Measurements from ENCODE around the gene TEDC2. TPM values are rescaled to one million over a fixed set of nuclear protein-coding genes. Genes with fewer than 3 reads are reported as not detected.

TEDC2 gene
- total and polyA plus RNA-seq, 2 of the 8 experiments (the other 6 are each of a cell fraction or from before 2014, with no cell fraction given) = 54.6 to 55.6 TPM

DNA sequence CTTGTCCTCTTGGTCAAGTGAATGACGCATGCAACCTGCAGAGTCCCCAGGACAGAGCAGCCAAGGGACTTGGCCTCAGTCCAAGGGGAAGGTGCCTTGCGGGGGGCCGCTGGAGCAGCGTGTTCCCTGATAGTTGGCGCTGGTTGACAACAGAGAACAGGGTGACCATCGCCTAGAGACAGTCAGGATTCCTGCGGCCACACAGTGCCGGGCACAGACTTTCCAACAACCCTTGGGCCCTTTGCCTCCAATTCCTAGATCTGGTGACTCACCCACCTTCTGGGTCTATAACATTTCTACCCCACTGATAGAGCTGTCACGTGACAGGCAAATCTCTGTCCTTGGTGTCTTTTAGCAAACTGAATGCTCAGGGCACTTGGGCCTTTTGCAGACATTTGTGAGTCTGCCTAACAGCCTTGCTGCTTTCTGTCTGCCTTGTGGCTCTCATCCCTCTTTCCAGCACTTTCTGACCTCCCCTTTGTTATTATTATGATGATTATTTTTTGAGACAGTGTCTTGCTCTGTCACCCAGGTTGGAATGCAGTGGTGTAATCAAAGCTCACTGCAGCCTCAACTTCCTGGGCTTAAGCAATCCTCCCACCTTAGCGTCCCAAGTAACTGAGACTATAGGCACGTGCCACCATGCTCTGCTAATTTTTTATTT is 11.9 kb upstream of the TEDC2 start:
- Histone ChIP-seq H3K9me3 (ENCODE audit: insufficient read depth in 2 of 2, low read depth in 1 of 2, low read length in 1 of 2) (no peaks in the 10 kb centered on the region), H3K14ac (ENCODE audit: insufficient read length) (no peak overlapping the region), H4K91ac (replicated peaks; ENCODE audit: insufficient read length, low read length) (no peak overlapping the region), H3K27me3 (replicated peaks in 1 of 4; ENCODE audit: control insufficient read depth in 3 of 4, extremely low read depth in 1 of 4, insufficient read depth in 3 of 4, low read length in 3 of 4) (no peaks in the 10 kb centered on the region), H3K79me2 (ENCODE audit: control insufficient read depth in 1 of 2, insufficient read depth in 2 of 2, low read length in 2 of 2) (no peaks in the 10 kb centered on the region), H3K27ac (ENCODE audit: low read depth, low read length) (no peak overlapping the region), H3K56ac (replicated peaks; ENCODE audit: insufficient read length, low read depth, low read length) (no peak overlapping the region), H3K23me2 (ENCODE audit: low read depth, low read length) (no peaks in the 10 kb centered on the region), H3K4ac (replicated peaks; ENCODE audit: insufficient read length, low read depth, low read length) (no peak overlapping the region), H2BK15ac (ENCODE audit: low read length) (no peak overlapping the region), H3K4me2 (ENCODE audit: insufficient read depth in 1 of 2, low read depth in 2 of 2, low read length in 2 of 2) (no peak overlapping the region), H2BK120ac (replicated peaks; ENCODE audit: low read depth, low read length) (no peak overlapping the region), H2AK5ac (ENCODE audit: low read depth, low read length) (no peak overlapping the region), H3K9ac (replicated peaks in 1 of 4; ENCODE audit: extremely low read depth in 1 of 4, low read depth in 3 of 4, low read length in 3 of 4) (no peak overlapping the region), H3K4me1 (replicated peaks in 1 of 4; ENCODE audit: control insufficient read depth in 3 of 4, insufficient read depth in 4 of 4, low read length in 3 of 4) (no peaks in the 10 kb centered on the region), H3K18ac (ENCODE audit: extremely low read depth, low read length) (no peak overlapping the region), H2BK5ac (ENCODE audit: low read depth, low read length) (no peak overlapping the region), H2AFZ (ENCODE audit: low read length) (no peak overlapping the region), H3K23ac (ENCODE audit: insufficient read length) (no peak overlapping the region), H2BK20ac (ENCODE audit: low read length) (no peak overlapping the region), H3K36me3 (ENCODE audit: control insufficient read depth in 2 of 4, insufficient read depth in 4 of 4, low read length in 3 of 4) (peaks cover 45 to 74% (median 69%) of the 10 kb centered on the region in 4 experiments), H4K20me1 (replicated peaks in 1 of 2; ENCODE audit: control insufficient read depth in 1 of 2, insufficient read depth in 2 of 2, low read length in 2 of 2) (peaks cover 8 to 22% of the 10 kb centered on the region in 2 experiments), H3K4me3 (ENCODE audit: extremely low read depth in 1 of 4, insufficient read depth in 2 of 4, low read depth in 3 of 4, low read length in 4 of 4) (no peak overlapping the region), H4K5ac (ENCODE audit: insufficient read length, low read depth, low read length) (no peak overlapping the region), H2BK12ac (ENCODE audit: low read depth, low read length) (no peak overlapping the region), H3K79me1 (ENCODE audit: low read depth, low read length) (no peaks in the 10 kb centered on the region; the same call in 1 of the 2 replicates), H4K8ac (ENCODE audit: extremely low read depth, insufficient read depth, low read length) (no peak overlapping the region)
- ChIA-PET CTCF (ENCODE audit: partially characterized antibody) (interaction anchor here (1.5 to 1.7 kb wide), 2 partner anchors 9 to 10 kb away, joined by 5 read pairs; no protein-coding TSS in a partner anchor), POLR2A (ENCODE audit: partially characterized antibody) (interaction anchor here (1.0 to 1.8 kb wide), 3 partner anchors 9 to 46 kb away, joined by 3 to 9 read pairs (median 7); no protein-coding TSS in a partner anchor)
- WGBS, 2 experiments (ENCODE audit: extremely low coverage in 1 of 2, insufficient coverage in 1 of 2, insufficient read length in 1 of 2, insufficient replicate concordance in 2 of 2, low coverage in 1 of 2, low lambda C conversion rate in 2 of 2, missing lambda C conversion rate in 1 of 2) = 96% methylated on average over 11 of the region's 11 CpGs; no CpG with 5 or more reads in 1 of the 2 experiments
- no peak for DNase-seq (ENCODE audit: low read depth in 1 of 2, low spot score in 2 of 2)
- no peak for FAIRE-seq
- TF ChIP-seq HDAC2 (IDR thresholded peaks at IDR 0.05; ENCODE audit: borderline replicate concordance in 1 of 2, low read depth in 2 of 2, low read length in 2 of 2) (no peak), CBX5 (IDR thresholded peaks at IDR 0.05; ENCODE audit: low read depth, low read length) (no peak), EP300 (IDR thresholded peaks at IDR 0.05; ENCODE audit: borderline replicate concordance in 1 of 2, low read depth in 2 of 2, low read length in 2 of 2) (no peak), CHD2 (IDR thresholded peaks at IDR 0.05; ENCODE audit: low read length) (no peak), SIRT6 (IDR thresholded peaks at IDR 0.05; ENCODE audit: low read length) (no peak), RBBP5 (IDR thresholded peaks at IDR 0.05; ENCODE audit: borderline replicate concordance, low read depth, low read length) (no peak), RNF2 (IDR thresholded peaks at IDR 0.05; ENCODE audit: borderline replicate concordance, low read depth, low read length, missing control alignments, poor library complexity, severe bottlenecking) (no peak), TAF7 (optimal IDR thresholded peaks at IDR 0.05; ENCODE audit: borderline replicate concordance, low read depth, low read length) (no peak), CREB1 (IDR thresholded peaks at IDR 0.05) (no peak), YY1 (IDR thresholded peaks at IDR 0.05; ENCODE audit: low read depth, low read length) (no peak), CTBP2 (IDR thresholded peaks at IDR 0.05; ENCODE audit: borderline replicate concordance, insufficient read depth, insufficient read length, low read length) (no peak)
